Activated CD4-positive, alpha-beta T cell treated with anti-CD3 and anti-CD28 coated beads, Interleukin-2, amount 50 U/mL, for 1 hour (primary cell): Measurements from ENCODE around the gene APOA4.
"Not testable (repeated sequence)": the region's sequence is repeated elsewhere in the genome, so short reads cannot be mapped to it uniquely, and the experiment has no call there.

Experiments
- DNase-seq: peaks from one replicate; pipeline ENCODE4 v3.0.0-alpha.2; 2020

APOA4 gene

GRCh38 chr11:116847612-116848011, 24.5 kb upstream of the APOA4 start:
- DNase-seq: no peak

- no peak for DNase-seq
Measured at GRCh38 chr11:116844722-116845121, 21.6 kb upstream of the APOA4 start.

- no peak for DNase-seq
Measured at GRCh38 chr11:116843661-116844060, 20.6 kb upstream of the APOA4 start.

- no peak for DNase-seq
Measured at GRCh38 chr11:116842909-116843308, 19.8 kb upstream of the APOA4 start.

- DNase-seq: no peak
Measured at GRCh38 chr11:116842117-116842516, 19.0 kb upstream of the APOA4 start.

GRCh38 chr11:116840746-116841296, 17.7 kb upstream of the APOA4 start:
- no peak for DNase-seq

- no peak for DNase-seq
Measured at GRCh38 chr11:116840224-116840745, 17.2 kb upstream of the APOA4 start.

- DNase-seq: no peak
Measured at GRCh38 chr11:116838321-116839084, 15.4 kb upstream of the APOA4 start.

GRCh38 chr11:116837231-116838091, 14.4 kb upstream of the APOA4 start, which contains the start of gene APOA1:
TSS of gene APOA1 (minus strand) at chr11:116837622. CDS start at chr11:116837387, 235 bp downstream.
- no peak for DNase-seq

GRCh38 chr11:116836632-116836991, 13.5 kb upstream of the APOA4 start:
- no peak for DNase-seq

GRCh38 chr11:116835791-116836631, 12.9 kb upstream of the APOA4 start:
- peak; percentile 77 for DNase-seq

GRCh38 chr11:116835042-116835772, 12.1 kb upstream of the APOA4 start:
- no peak for DNase-seq

GRCh38 chr11:116834535-116835041, 11.5 kb upstream of the APOA4 start:
- not testable (repeated sequence) for DNase-seq

GRCh38 chr11:116833816-116834534, 10.9 kb upstream of the APOA4 start:
- DNase-seq: no peak

- DNase-seq: no peak
Measured at GRCh38 chr11:116833491-116833815, 10.3 kb upstream of the APOA4 start.

GRCh38 chr11:116832350-116833290, 9.5 kb upstream of the APOA4 start:
- no peak for DNase-seq

- no peak for DNase-seq
Measured at GRCh38 chr11:116831790-116832349, 8.8 kb upstream of the APOA4 start.

- no peak for DNase-seq
Measured at GRCh38 chr11:116830184-116830912, 7.2 kb upstream of the APOA4 start.
